ENCODE data around the gene SHROOM1.

- TF ChIP-seq POLR2A (IDR thresholded peaks at IDR 0.05) (no peak), CTCF (IDR thresholded peaks at IDR 0.05) (no peak), POLR2AphosphoS5 (IDR thresholded peaks at IDR 0.05) (no peak)
Measured at GRCh38 chr5:132831095-132831860, 831 bp upstream of the SHROOM1 start.

Measured in stomach (tissue), 4 donors.